Fibroblast of mammary gland (primary cell): Measurements from ENCODE around the gene ASAP2.

ENCODE experiments used
- DNase-seq: peaks from one replicate; pipeline ENCODE4 v3.0.0-alpha.2; 2010; ENCODE audit warnings: low read depth
- H3K4me3 ChIP-seq: 2 replicates; pipeline ENCODE4 v1.5.1; 2011; ENCODE audit warnings: low read depth, mild to moderate bottlenecking, low read length, moderate library complexity; ENCODE audit not compliant: control insufficient read depth
- CTCF ChIP-seq: conservative IDR thresholded peaks from 2 replicates; pipeline ENCODE4 v1.5.1; 2011; ENCODE audit warnings: low read depth, low read length, inconsistent platforms; ENCODE audit not compliant: control insufficient read depth, insufficient read depth

The ASAP2 gene

GRCh38 chr2:9303528-9304225 is 97.1 kb downstream of the ASAP2 start:
- H3K4me3 ChIP-seq: no peak overlapping the region
- no peak for TF ChIP-seq CTCF
- DNase-seq: no peak

DNA sequence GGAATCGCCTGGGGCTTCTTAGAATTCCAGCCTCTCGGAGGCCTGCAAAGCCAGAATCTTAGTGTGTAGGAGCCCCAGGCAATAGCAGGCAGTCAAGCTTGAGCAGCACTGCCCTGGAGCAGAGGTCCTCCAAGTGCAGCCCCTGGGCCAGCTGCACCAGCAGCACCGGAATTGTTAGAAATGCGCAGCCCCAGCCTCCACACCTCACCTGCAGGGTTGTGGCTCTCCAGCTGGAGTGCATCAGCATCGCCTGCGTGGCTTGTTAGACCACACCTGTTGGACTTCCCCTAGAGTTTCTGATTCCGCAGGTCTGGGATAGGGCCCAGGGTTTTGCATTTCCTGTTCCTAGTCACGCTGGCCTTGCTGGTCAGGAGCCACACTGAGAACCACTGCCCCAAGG is 100.3 kb downstream of the ASAP2 start:
- H3K4me3 ChIP-seq: no peak overlapping the region
- DNase-seq: no peak
- no peak for TF ChIP-seq CTCF

DNA sequence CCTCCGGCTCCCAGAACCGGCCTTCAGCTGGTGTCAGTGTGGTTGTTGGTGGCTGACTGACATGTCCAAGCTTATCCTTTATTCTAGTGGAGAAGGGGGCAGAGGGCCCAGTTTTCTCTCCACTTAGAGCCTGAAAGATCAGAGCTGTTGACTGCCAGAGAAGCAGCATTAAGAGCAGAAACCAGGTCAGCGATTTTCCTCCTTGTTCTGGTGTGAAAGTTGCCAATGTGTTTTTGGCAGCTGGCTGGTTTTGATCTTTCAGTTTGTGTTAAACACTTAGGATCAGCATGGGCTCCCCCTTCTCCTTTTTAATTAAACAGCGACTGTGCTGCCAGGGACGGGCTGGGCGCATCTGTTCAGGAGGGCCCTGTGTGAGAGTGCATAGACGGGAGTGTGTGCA is 100.9 kb downstream of the ASAP2 start:
- no peak for DNase-seq
- H3K4me3 ChIP-seq: no peak overlapping the region
- TF ChIP-seq CTCF: no peak

DNA sequence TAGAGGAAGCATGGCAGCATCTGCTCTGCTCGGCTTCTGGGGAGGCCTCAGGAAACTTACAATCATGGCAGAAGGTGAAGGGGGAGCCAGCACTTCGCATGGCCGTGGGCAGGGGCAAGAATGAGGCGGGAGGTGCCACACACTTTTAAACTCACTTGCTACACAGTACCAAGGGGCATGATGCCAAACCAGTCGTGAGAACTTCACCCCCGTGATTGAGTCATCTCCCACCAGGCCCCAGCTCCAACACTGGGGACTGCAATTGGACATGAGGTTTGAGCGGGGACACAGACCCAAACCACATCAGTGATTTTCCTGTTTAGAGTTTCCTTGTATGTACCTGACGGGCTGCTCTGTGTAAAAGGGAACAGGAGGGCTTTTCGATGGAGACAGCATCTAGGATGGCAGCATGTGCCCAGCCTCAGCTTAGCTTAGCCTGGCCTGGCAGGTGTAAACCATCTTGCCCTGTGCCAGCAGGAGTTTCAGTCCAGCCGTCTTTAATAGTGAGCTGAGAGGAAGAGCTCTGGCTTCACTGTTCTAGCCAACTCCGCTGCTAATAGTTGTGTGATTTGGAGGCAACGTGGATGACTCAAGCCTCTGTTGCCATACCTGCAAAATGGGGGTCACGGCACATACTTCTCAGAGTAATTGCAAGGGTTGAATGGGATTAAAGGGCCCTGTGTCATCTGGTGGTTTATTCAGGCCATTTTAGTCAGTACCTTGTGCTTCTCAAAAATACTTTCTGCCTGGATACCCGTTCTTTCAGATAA is 101.8 kb downstream of the ASAP2 start:
- no peak for TF ChIP-seq CTCF
- H3K4me3 ChIP-seq: no peak overlapping the region
- peak; percentile 63 for DNase-seq

DNA sequence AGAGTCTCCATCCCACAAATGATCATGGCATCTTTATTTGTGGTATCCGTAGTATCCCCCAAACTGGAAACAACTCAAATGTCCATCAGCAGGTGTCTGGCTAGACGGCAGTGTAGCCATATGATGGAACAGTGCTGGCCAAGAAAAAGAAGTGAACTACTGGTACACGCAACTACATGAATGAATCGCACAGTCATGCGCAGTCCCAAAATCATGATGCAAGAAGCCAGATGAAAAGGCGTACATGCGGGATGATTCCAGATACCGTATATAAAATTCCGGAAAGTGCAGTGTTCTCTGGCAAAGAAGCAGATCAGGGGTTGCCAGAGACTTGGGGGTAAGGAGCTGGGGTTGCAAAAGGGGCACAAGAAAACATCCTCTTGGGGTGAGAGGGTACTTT is 102.5 kb downstream of the ASAP2 start:
- DNase-seq: no peak
- no peak overlapping the region for H3K4me3 ChIP-seq
- no peak for TF ChIP-seq CTCF

DNA sequence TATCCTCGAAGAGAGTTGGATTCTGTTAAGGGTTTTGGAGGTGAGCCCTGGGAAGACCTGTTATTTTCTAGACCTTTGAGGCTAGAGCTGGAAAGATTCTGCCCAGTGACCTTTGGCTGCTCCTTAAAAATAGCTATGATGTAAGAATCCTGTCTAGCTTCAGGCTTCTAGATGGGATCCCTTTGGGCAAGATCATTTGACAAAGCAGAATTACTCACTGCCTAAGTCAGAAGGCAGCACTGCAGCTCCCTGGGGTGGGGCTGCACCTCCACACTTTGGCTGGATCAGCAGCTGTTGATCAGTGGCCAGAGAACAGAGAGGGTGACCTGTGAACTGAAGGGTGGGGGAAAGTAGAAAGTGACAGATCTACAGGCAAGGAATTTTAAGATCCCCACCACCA is 103.8 kb downstream of the ASAP2 start:
- peak; percentile 94 for DNase-seq
- no peak overlapping the region for H3K4me3 ChIP-seq
- no peak for TF ChIP-seq CTCF
